NCI-H82 treated with DMSO at 0.1 percent for 48 hours (cell line): ENCODE data around the gene HSF2.
A peak's percentile ranks its signal among the peaks of the same experiment; 100 is the strongest.
"Not testable (repeated sequence)": the region's sequence is repeated elsewhere in the genome, so short reads cannot be mapped to it uniquely, and the experiment has no call there.

Source experiments
- DNase-seq: peaks from one replicate; lab custom pipeline; 2025; ENCODE audit not compliant: unreplicated experiment; lab: John Stamatoyannopoulos, UW

HSF2 gene

DNA sequence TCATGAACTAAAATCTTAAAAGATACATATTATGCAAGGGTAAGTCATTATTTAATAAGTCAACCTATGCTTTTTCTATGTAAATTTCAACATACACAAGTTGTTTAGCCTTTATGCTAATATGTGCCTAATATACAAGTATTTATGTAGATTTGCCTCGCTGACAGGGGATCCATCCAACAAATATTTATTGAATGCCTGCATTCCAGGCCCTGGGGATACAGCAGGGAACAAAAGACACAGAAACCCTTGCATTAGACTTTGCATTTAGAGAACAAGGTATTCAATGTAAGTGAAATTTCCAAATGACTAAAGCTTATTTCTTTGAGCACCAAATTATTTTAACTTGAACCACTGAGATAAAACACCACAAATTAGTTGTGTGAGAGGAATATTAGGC is 53.1 kb downstream of the HSF2 start:
- no peak for DNase-seq

GRCh38 chr6:122454673-122455072 is 55.2 kb downstream of the HSF2 start:
- no peak for DNase-seq

GRCh38 chr6:122455116-122455515 is 55.7 kb downstream of the HSF2 start:
- not testable (repeated sequence) for DNase-seq

DNA sequence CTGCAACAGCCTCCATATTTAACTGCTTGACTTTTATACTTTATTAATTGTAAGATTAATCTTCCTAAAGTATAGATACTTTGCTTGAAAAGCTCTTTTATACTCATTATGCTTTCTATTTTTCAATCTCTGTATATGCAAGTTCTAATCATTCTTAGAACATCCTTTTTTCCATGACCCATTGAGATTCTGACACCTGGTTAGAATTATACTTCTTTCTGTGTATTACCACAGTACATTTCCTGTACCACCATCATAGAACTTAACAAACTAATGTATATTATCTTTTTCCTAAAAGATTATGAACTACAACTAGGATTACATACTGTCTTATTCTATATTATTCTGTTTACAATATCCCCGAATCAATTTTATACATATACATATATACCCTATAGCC is 58.6 kb downstream of the HSF2 start:
- no peak for DNase-seq

DNA sequence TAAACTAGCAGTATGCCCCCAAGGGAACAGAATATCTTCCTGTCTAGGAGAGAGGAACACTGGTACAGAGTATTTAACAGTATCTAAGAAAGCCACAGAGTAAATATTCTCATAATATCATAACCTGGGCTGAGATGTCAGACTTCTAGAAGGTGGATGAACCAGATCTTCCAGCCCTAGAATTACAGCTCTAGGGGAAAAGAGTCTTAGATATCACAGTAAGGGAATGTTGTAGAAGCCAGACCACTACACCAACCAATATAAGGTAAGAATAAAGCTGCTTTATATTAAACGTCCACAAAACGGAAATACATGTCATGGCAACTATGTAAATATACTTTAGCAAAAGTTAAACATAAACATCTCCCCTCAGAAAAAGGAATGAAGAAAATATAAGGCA is 59.8 kb downstream of the HSF2 start:
- no peak for DNase-seq

- DNase-seq = not testable (repeated sequence)
These were observed 60.5 kb downstream of the HSF2 start for GRCh38 chr6:122459865-122460416.

DNA sequence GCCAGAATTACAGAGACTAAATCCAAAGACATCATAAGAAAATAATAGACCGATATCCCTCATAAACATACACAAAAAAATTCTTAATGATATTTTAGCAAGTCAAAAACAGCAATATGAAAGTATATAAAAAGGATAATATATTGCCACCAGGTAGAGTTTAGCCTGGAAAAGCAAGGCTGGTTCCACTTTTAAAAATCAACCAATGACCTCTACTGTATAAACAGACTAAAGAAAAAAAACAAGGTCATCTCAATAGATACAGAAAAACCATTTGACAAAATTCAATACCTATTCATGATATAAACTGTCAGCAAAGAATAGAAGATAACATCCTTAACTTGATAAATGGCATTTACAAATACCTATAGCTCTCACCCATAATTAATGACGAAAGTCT is 62.4 kb downstream of the HSF2 start:
- DNase-seq = no peak

- peak; percentile 69 for DNase-seq
These were observed 71.9 kb downstream of the HSF2 start, which contains the start of gene SERINC1 for GRCh38 chr6:122471107-122472021. Gene SERINC1, minus strand, starts transcription at chr6:122471807. Its CDS starts 70 bp downstream, at chr6:122471737.

GRCh38 chr6:122472022-122472340 is 72.5 kb downstream of the HSF2 start:
- no peak for DNase-seq

DNA sequence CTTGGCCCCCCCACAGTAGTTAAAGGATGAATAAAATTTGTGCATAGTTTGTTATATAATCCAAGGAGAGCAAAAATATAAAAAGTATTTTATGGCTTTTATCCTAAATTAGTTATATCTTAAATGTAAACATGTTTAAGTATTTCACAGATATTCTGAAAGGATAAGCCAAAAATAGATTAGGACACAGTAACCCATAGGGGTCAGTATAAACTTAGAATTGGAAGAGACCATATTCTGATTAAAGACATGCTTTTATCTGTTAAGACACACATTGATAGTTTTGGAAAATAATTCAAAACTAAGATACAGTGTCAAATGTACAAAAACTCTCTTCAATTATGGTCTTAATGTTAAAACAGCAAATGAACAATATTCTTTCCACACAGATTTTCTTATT is 76.7 kb downstream of the HSF2 start:
- peak; percentile 15 for DNase-seq

GRCh38 chr6:122482750-122483080 is 83.3 kb downstream of the HSF2 start:
- no peak for DNase-seq
